WERI-Rb-1 (cell line): ENCODE results near the gene NDUFA3.

Experiments used
- DNase-seq: peaks from one replicate; pipeline ENCODE4 v3.0.0-alpha.2; 2020
- H3K27ac ChIP-seq: fragments of 250-450 bp; sonication (Bioruptor Pico); 2 replicates; pipeline ENCODE4 v1.5.1; 2020; ENCODE audit warnings: mild to moderate bottlenecking, moderate library complexity
- H3K27me3 ChIP-seq: fragments of 250-450 bp; sonication (Bioruptor Pico); 2 replicates; pipeline ENCODE4 v1.5.1; 2021; ENCODE audit warnings: mild to moderate bottlenecking, low read depth, moderate library complexity; ENCODE audit not compliant: insufficient read depth, severe bottlenecking
- H3K36me3 ChIP-seq: fragments of 250-450 bp; sonication (Bioruptor Pico); 2 replicates; pipeline ENCODE4 v1.5.1; 2020; ENCODE audit warnings: mild to moderate bottlenecking, moderate library complexity
- H3K4me3 ChIP-seq: 2 replicates; pipeline ENCODE4 v1.5.1; 2011; ENCODE audit warnings: low read depth, mild to moderate bottlenecking, control low read depth, low read length
- H3K9me3 ChIP-seq: fragments of 250-450 bp; sonication (Bioruptor Pico); 2 replicates; pipeline ENCODE4 v1.5.1; 2021; ENCODE audit warnings: mild to moderate bottlenecking, moderate library complexity; ENCODE audit not compliant: severe bottlenecking
- CTCF ChIP-seq: IDR thresholded peaks from 2 replicates; pipeline ENCODE4 v1.5.1; 2011; ENCODE audit warnings: low read depth, mild to moderate bottlenecking, control low read depth, inconsistent platforms, low read length

NDUFA3 gene

DNA sequence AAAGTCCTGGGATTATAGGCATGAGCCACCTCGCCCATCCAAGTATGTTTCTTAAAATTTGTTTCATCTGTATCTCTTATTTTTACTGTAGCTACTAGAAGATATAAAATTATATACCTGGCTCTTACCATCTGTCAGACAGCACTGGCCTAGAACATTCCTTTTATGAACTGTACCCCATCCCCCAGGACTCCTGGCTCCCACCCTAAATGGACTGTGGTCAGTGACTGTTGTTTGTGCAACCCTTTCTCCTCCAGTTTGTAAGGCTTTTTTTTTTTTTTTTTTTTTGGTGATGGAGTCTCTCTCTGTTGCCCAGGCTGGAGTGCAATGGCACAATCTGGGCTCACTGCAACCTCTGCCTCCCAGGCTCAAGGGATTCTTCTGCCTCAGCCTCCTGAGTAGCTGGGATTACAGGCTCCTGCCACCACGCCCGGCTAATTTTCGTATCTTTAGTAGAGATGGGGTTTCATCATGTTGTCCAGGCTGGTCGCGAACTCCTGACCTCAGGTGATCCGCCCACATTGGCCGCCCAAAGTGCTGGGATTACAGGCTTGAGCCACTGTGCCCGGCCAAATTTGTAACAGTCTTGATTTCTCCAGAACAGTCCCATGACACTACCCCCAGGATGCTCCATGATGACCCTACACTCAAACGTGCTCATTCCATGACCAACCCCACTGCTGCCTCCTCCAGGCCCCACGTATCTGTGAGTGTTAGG, 2.5 kb downstream of the NDUFA3 start:
- no peak overlapping the region for H3K27ac ChIP-seq
- H3K27me3 ChIP-seq, result no peaks in the 10 kb centered on the region
- DNase-seq, result no peak
- no peak overlapping the region for H3K4me3 ChIP-seq
- H3K36me3 ChIP-seq, result peaks cover 40% of the 10 kb centered on the region
- no peaks in the 10 kb centered on the region for H3K9me3 ChIP-seq
- no peak for TF ChIP-seq CTCF

GRCh38 chr19:54105796-54106195, 3.1 kb downstream of the NDUFA3 start:
- no peak for TF ChIP-seq CTCF
- no peaks in the 10 kb centered on the region for H3K27me3 ChIP-seq
- peaks cover 44% of the 10 kb centered on the region for H3K36me3 ChIP-seq
- H3K4me3 ChIP-seq, result no peak overlapping the region
- H3K27ac ChIP-seq, result no peak overlapping the region
- DNase-seq, result no peak
- H3K9me3 ChIP-seq, result no peaks in the 10 kb centered on the region

- Histone ChIP-seq H3K9me3 (no peaks in the 10 kb centered on the region), H3K27me3 (no peaks in the 10 kb centered on the region), H3K27ac (no peak overlapping the region), H3K36me3 (peaks cover 48% of the 10 kb centered on the region), H3K4me3 (no peak overlapping the region)
- no peak for DNase-seq
- no peak for TF ChIP-seq CTCF
Measured at GRCh38 chr19:54106716-54107115, 4.1 kb downstream of the NDUFA3 start.

DNA sequence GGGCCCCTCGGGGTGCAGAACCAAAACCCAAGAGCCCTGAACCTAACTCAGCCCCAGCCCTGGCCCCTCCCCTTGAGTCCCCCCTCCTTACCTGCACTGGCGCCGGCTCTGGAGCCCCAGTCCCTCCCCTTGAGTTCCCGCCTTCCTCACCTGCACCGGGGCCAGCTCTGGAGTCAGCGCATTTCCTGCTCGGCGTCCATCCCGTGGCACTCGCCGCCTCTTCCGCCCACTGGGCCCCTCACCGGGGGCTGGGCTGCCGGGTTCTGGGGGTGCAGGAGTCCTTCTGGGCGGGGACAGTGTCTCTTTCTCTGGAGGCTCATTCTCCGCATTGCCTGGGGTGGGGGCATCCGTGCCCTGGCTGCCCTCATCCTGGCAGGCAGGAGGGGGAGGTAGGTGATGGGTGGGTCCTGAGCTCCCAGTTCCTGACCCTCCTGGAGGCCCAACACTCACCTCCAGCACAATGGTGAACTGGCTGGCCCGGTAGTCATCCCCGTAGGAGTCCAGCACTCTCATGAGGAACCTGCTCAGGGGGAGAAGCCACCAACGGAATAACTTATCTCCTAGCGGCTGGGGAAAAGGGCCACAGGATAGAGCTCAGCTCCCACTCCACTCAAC, 5.3 kb downstream of the NDUFA3 start:
- H3K9me3 ChIP-seq, result no peaks in the 10 kb centered on the region
- TF ChIP-seq CTCF, result no peak
- H3K27ac ChIP-seq, result no peak overlapping the region
- no peak for DNase-seq
- peaks cover 53% of the 10 kb centered on the region for H3K36me3 ChIP-seq
- no peak overlapping the region for H3K4me3 ChIP-seq
- H3K27me3 ChIP-seq, result no peaks in the 10 kb centered on the region

GRCh38 chr19:54108496-54108895, 5.8 kb downstream of the NDUFA3 start:
- H3K36me3 ChIP-seq, result peaks cover 56% of the 10 kb centered on the region
- H3K27ac ChIP-seq, result no peak overlapping the region
- no peaks in the 10 kb centered on the region for H3K27me3 ChIP-seq
- H3K9me3 ChIP-seq, result no peaks in the 10 kb centered on the region
- no peak for TF ChIP-seq CTCF
- no peak overlapping the region for H3K4me3 ChIP-seq
- DNase-seq, result no peak
